ENCODE measurements around the gene CHRNA3.

DNA sequence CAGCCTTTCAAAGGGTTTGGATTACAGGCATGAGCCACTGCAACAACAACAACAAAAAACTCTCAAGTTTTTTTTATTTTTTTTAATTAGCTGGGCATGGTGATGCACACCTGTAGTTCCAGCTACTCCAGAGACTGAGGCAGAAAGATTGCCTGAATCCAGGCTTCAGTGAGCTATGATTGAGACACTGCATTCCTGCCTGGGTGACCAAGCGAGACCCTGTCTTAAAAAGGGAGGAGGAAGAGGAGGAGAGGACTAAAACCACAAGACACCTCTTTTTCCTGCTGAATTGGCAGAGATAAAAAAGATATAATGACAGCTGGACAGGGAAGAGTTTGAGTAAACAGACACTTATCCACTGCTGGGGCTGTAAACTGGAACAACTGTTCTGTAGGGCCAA, 42.9 kb upstream of the CHRNA3 start:
- TF ChIP-seq POLR2AphosphoS5 (IDR thresholded peaks at IDR 0.05; ENCODE audit: low read depth, low read length) (no peak), YY1 (IDR thresholded peaks at IDR 0.05; ENCODE audit: low read depth) (no peak)
- TF ChIP-seq, protein P1, sequence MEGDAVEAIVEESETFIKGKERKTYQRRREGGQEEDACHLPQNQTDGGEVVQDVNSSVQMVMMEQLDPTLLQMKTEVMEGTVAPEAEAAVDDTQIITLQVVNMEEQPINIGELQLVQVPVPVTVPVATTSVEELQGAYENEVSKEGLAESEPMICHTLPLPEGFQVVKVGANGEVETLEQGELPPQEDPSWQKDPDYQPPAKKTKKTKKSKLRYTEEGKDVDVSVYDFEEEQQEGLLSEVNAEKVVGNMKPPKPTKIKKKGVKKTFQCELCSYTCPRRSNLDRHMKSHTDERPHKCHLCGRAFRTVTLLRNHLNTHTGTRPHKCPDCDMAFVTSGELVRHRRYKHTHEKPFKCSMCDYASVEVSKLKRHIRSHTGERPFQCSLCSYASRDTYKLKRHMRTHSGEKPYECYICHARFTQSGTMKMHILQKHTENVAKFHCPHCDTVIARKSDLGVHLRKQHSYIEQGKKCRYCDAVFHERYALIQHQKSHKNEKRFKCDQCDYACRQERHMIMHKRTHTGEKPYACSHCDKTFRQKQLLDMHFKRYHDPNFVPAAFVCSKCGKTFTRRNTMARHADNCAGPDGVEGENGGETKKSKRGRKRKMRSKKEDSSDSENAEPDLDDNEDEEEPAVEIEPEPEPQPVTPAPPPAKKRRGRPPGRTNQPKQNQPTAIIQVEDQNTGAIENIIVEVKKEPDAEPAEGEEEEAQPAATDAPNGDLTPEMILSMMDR (IDR thresholded peaks at IDR 0.05), result no peak
